SHP77 (cell line): ENCODE data around the gene NOS1AP.
"Not testable (repeated sequence)": the region's sequence is repeated elsewhere in the genome, so short reads cannot be mapped to it uniquely, and the experiment has no call there.

Experiments used
- DNase-seq, 2 experiments: peaks; one replicate each; lab custom pipeline; 2025; lab: John Stamatoyannopoulos, UW

NOS1AP gene

GRCh38 chr1:162059721-162060120 lies 9.8 kb upstream of the NOS1AP start:
- no peak for DNase-seq

- DNase-seq: no peak
These were observed 9.2 kb upstream of the NOS1AP start for GRCh38 chr1:162060314-162060713.

- DNase-seq: no peak
These were observed 6.9 kb upstream of the NOS1AP start for GRCh38 chr1:162062542-162063015.

- no peak for DNase-seq
These were observed 4.5 kb upstream of the NOS1AP start for GRCh38 chr1:162065016-162065415.

GRCh38 chr1:162066836-162067235 lies 2.7 kb upstream of the NOS1AP start:
- DNase-seq: not testable (repeated sequence)

GRCh38 chr1:162067466-162067865 lies 2.0 kb upstream of the NOS1AP start:
- no peak for DNase-seq

- no peak for DNase-seq
These were observed 1.2 kb upstream of the NOS1AP start for GRCh38 chr1:162068301-162068700.

GRCh38 chr1:162070094-162070748 lies 730 bp downstream of the NOS1AP start:
- DNase-seq: no peak

- DNase-seq: no peak
These were observed 1.3 kb downstream of the NOS1AP start for GRCh38 chr1:162070825-162071224.

- DNase-seq: no peak
These were observed 3.2 kb downstream of the NOS1AP start for GRCh38 chr1:162072740-162073139.

- no peak for DNase-seq
These were observed 5.0 kb downstream of the NOS1AP start for GRCh38 chr1:162074276-162075005.

- no peak for DNase-seq
These were observed 6.4 kb downstream of the NOS1AP start for GRCh38 chr1:162075862-162076261.

- DNase-seq: no peak
These were observed 8.3 kb downstream of the NOS1AP start for GRCh38 chr1:162077648-162078299.

- DNase-seq: no peak
These were observed 9.5 kb downstream of the NOS1AP start for GRCh38 chr1:162079030-162079429.

- no peak for DNase-seq
These were observed 11.1 kb downstream of the NOS1AP start for GRCh38 chr1:162080472-162081015.

- no peak for DNase-seq
These were observed 11.8 kb downstream of the NOS1AP start for GRCh38 chr1:162081316-162081715.

- not testable (repeated sequence) for DNase-seq
These were observed 12.6 kb downstream of the NOS1AP start for GRCh38 chr1:162082080-162082479.

GRCh38 chr1:162083273-162083672 lies 13.8 kb downstream of the NOS1AP start:
- DNase-seq: no peak

GRCh38 chr1:162085991-162086390 lies 16.5 kb downstream of the NOS1AP start:
- no peak for DNase-seq

GRCh38 chr1:162087111-162087510 lies 17.6 kb downstream of the NOS1AP start:
- no peak for DNase-seq

GRCh38 chr1:162087574-162087973 lies 18.1 kb downstream of the NOS1AP start:
- DNase-seq: no peak

GRCh38 chr1:162088281-162088969 lies 18.9 kb downstream of the NOS1AP start:
- DNase-seq: no peak
